HUES6 (cell line): ENCODE measurements around the gene HOXB1.

Experiments
- H3K27ac ChIP-seq: 2 replicates; pipeline ENCODE4 v1.7.0; 2013; ENCODE audit warnings: low read depth, mild to moderate bottlenecking, low read length, inconsistent platforms
- H3K27me3 ChIP-seq: 2 replicates; pipeline ENCODE4 v1.6.1; 2013; ENCODE audit warnings: low read length; ENCODE audit not compliant: control insufficient read depth, insufficient read depth
- H3K36me3 ChIP-seq: 2 replicates; pipeline ENCODE4 v1.6.1; 2013; ENCODE audit warnings: low read length; ENCODE audit not compliant: control insufficient read depth, insufficient read depth
- H3K4me1 ChIP-seq: 2 replicates; pipeline ENCODE4 v1.6.1; 2013; ENCODE audit warnings: low read length; ENCODE audit not compliant: control insufficient read depth, insufficient read depth
- H3K4me3 ChIP-seq: 2 replicates; pipeline ENCODE4 v1.5.1; 2013; ENCODE audit warnings: low read depth, low read length
- H3K9ac ChIP-seq: one replicate; pipeline ENCODE4 v1.6.1; 2013; ENCODE audit warnings: mild to moderate bottlenecking, low read length
- H3K9me3 ChIP-seq: 2 replicates; pipeline ENCODE4 v1.6.1; 2013; ENCODE audit warnings: low read depth, low read length; ENCODE audit not compliant: control insufficient read depth, insufficient read depth

Gene HOXB1

DNA sequence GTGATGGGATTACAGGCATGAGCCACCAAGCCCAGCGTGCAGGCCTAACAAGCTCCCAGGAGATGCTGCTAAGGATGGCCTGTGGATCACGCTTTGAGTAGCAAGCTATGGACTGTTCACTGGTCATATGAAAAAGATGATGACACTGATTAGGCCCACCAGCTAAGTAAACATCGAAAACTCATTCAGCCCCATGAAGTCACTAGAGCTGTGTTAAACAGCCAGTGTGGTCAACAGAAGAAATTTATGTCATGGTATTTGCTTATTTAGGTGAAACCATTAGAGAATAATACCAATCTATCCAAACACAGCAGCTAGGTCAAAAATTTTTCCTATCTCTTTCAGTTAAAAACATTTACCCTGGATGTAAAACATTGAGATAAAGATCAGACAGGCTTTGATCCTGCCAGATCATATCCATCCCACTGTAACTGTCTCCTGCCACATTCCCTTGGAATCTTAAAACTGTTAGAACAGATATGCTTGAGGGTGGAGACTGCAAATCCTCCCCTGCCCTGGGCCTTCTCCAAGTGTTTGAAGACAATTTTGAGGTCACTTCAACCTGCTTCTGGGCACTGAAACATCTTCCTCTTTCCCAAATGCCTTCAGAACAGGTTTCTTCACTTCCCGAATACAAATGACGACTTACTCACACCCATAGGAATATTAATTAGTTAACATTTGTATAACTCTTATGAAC, 30.9 kb downstream of the HOXB1 start:
- peaks cover 38% of the 10 kb centered on the region for H3K4me1 ChIP-seq
- H3K27ac ChIP-seq, result no peak overlapping the region
- no peak overlapping the region for H3K9ac ChIP-seq
- H3K36me3 ChIP-seq, result no peaks in the 10 kb centered on the region
- peaks cover 62% of the 10 kb centered on the region for H3K27me3 ChIP-seq
- no peaks in the 10 kb centered on the region for H3K9me3 ChIP-seq
- H3K4me3 ChIP-seq, result no peak overlapping the region

DNA sequence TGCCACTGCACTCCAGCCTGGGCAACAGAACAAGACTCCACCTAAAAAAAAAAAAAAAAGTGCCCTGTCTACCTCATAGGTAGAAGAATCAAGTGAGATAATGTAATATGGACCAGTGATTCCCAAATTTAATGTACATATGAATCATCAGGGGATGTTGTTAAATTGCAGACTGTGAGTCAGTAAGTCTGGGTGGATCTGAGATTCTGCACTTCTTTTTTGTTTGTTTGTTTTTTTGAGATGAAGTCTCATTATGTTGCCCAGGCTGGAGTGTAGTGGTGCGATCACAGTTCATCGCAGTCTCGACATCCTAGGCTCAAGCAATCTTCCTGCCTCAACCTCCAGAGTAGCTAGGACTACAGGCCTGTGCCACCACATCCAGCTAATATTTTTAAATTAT, 31.6 kb downstream of the HOXB1 start:
- H3K36me3 ChIP-seq, result no peaks in the 10 kb centered on the region
- H3K4me3 ChIP-seq, result no peak overlapping the region
- H3K9me3 ChIP-seq, result no peaks in the 10 kb centered on the region
- peaks cover 68% of the 10 kb centered on the region for H3K27me3 ChIP-seq
- no peak overlapping the region for H3K27ac ChIP-seq
- peaks cover 33% of the 10 kb centered on the region for H3K4me1 ChIP-seq
- H3K9ac ChIP-seq, result no peak overlapping the region

DNA sequence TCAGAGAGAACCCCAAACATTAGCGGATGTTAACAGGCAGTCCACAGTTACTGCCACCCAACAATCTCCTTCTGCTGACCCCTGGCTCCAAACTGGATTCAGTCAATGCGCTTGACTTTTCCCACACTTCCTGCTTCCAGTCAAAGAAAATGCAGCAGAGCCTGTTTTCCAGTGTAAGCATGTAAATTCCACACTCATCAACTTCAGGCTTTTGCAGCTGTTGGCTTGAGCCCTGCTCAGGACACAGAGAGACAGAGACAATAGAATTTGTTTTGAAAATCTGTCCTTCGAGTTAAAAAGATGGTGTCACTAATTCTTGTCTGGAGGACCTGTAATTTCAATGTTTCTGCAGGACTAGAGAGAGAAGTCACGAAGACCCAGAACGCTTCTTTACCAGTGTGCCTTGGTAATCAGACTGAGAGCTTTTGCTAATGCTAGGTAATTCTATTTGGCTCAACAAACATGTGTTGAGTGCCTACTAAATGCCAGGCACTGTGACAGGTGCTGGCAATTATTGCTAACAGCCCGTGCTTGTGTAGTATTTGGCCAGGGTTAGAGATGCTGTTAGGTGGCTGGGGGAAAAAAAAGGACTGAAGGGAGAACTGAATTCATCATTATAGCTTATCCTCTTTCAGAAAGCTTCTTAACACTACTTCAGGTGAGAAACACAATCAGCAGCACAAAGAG, 32.5 kb downstream of the HOXB1 start:
- H3K9ac ChIP-seq, result no peak overlapping the region
- H3K9me3 ChIP-seq, result no peaks in the 10 kb centered on the region
- peaks cover 25% of the 10 kb centered on the region for H3K4me1 ChIP-seq
- peaks cover 78% of the 10 kb centered on the region for H3K27me3 ChIP-seq
- H3K27ac ChIP-seq, result no peak overlapping the region
- no peaks in the 10 kb centered on the region for H3K36me3 ChIP-seq
- H3K4me3 ChIP-seq, result no peak overlapping the region

DNA sequence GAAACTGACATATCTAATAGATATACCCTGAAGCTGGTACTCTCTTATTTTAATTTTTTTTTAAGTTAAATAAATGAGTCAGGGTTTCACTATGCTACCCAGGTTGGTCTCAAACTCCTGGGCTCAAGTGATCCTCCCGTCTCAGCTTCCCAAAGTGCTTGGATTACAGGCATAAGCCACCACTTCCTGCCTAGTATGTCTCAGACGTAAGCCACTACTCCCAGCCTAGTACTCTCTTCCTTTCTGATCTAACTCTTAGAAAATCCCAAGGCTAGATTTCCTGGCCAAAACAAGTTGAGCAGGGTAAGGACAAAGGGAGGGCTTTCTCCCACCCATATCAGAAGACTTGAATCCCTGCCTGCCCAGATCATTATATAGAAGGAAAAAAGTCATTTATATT, 33.7 kb downstream of the HOXB1 start:
- H3K9me3 ChIP-seq, result no peaks in the 10 kb centered on the region
- H3K9ac ChIP-seq, result no peak overlapping the region
- peaks cover 29% of the 10 kb centered on the region for H3K4me1 ChIP-seq
- no peaks in the 10 kb centered on the region for H3K36me3 ChIP-seq
- H3K27ac ChIP-seq, result no peak overlapping the region
- H3K27me3 ChIP-seq, result peaks cover 79% of the 10 kb centered on the region
- H3K4me3 ChIP-seq, result no peak overlapping the region

DNA sequence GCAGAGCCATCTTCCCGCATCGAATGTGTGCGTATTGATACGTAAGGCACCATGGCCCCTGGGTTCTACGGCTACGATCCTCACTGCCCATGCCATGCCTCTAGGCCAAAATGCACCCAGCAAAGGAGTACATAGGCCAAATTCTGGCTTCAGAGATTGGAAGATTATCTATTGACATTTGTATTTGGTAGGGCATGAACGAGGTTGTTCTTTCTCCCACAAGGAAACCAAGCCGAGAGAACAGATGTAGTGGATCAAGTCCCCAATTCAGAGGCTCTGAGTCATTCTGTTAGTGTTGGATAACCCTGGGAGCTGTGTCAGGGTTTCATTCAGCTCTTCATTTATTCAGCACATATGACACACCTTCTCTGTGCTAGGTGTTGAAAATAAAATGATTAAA, 36.5 kb downstream of the HOXB1 start:
- Histone ChIP-seq H3K9me3 (no peaks in the 10 kb centered on the region), H3K4me3 (no peak overlapping the region), H3K4me1 (peaks cover 20% of the 10 kb centered on the region), H3K36me3 (no peaks in the 10 kb centered on the region), H3K27ac (no peak overlapping the region), H3K27me3 (peaks cover 71% of the 10 kb centered on the region), H3K9ac (no peak overlapping the region)

DNA sequence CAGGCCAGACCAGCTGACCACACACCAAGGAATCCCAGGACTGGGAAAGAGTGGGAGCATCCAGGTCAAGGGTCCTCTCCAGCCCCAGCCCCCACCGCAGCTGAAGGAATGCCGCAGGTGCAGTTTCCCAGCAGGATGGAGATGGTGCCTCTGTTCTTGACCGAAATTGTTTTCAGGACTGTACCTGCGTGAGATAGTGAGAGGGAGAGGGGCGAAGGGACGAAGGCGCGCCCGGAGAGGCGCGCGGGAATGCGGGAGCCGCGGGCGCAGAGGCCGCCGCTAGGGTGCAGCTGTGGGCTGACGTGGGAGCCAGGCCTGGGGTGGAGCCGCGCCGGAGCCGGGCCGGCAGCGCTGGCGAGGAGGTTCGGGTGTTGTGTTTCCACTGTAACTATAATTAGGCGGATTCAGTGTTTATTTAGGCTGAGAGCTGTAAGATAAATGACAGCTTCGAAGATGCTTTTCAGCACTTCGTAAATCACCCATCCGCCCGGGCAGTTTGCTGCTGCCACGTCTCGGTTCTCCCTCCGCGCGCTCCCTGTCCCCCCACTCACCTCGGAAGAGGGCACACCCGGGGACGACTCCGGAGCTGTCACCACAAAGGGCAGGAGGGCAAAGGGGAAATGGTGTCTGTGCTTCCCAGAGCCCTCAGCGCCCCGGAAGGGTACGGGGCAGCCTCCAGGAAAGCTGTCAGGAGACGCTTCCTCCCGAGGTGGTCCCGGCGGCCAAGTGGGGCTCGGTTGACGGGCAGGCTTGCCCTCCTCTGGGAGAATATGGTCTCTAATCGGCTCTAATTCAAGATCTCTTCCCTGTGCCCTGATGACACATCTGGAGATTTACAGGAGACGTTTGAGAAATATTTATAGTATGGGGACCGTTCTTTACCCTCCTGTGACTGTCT, 38.2 kb downstream of the HOXB1 start:
- H3K4me3 ChIP-seq, result peak overlapping the region; percentile 57
- H3K9me3 ChIP-seq, result no peaks in the 10 kb centered on the region
- no peak overlapping the region for H3K9ac ChIP-seq
- peaks cover 58% of the 10 kb centered on the region for H3K27me3 ChIP-seq
- no peak overlapping the region for H3K27ac ChIP-seq
- H3K4me1 ChIP-seq, result peaks cover 11% of the 10 kb centered on the region
- H3K36me3 ChIP-seq, result no peaks in the 10 kb centered on the region

DNA sequence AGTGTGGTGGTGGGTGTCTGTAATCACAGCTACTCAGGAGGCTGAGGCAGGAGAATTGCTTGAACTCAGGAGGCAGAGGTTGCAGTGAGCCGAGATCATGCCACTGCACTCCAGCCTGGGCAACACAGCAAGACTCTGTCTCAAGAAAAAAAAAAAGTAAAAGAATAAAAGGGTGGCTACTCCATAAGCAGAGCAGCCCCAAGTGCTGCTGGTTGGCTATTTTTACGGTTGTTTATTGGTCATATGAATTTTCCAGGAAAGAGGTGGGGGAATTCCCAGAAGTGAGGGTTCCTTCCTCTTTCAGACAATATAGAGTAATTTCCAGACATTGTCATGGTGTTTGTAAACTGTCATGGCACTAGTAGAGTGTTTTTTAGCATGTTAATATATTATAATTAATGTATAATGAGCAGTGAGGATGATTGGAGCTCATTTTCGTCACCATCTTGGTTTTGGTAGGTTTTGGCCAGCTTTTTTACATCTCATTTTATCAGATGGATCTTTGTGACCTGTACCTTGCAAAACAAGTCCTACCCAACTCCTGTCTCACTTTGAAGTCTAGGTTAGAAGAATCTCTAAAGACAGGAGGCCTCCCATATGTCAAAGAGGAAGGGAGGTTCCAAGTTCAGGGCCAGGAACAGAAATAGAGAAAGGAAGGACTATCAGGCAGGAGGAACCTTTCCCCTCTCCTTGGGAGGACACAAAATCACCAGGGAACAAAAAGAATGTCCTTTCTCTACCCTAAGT, 39.1 kb downstream of the HOXB1 start:
- Histone ChIP-seq H3K4me1 (peaks cover 11% of the 10 kb centered on the region), H3K27me3 (peaks cover 52% of the 10 kb centered on the region), H3K9me3 (no peaks in the 10 kb centered on the region), H3K27ac (no peak overlapping the region), H3K9ac (no peak overlapping the region), H3K36me3 (no peaks in the 10 kb centered on the region), H3K4me3 (no peak overlapping the region)

DNA sequence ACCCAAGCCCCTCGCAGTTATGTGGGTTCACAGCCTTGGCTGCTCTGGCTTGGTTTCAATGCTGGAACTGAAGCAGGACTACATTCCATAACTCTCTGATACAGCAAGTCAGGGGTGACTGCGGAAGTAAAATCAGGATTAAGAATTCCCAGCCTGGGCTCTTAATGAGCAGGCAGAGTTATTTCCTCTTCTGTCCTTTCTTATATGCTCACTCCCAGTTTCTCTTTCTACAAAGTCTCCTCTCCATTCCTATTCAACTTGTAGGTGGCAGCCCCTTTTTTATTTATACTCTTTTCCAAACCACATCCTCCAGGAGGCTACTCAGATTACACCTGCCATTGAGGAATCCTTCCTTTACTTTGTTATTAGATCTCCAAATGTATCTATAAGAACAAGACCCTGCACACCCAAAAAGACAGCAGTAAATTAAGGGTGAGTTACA, 40.3 kb downstream of the HOXB1 start:
- Histone ChIP-seq H3K27ac (no peak overlapping the region), H3K9me3 (no peaks in the 10 kb centered on the region), H3K4me1 (peaks cover 11% of the 10 kb centered on the region), H3K27me3 (peaks cover 48% of the 10 kb centered on the region), H3K36me3 (no peaks in the 10 kb centered on the region), H3K9ac (no peak overlapping the region), H3K4me3 (no peak overlapping the region)

DNA sequence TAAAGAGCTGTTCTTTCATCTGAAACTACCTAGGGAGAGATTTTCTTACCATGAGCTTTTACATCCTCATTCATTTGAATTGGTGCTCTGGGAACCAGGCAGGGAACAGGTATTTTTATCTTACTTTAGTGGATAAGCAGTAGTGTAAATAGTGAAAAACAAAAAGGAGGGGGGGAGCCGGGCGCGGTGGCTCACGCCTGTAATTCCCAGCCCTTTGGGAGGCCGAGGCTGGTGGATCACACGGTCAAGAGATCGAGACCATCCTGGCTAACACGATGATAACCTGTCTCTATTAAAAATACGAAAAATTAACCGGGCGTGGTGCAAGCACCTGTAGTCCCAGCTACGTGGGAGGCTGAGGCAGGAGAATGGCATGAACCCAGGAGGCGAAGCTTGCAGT, 41.0 kb downstream of the HOXB1 start:
- H3K4me1 ChIP-seq, result peaks cover 11% of the 10 kb centered on the region

DNA sequence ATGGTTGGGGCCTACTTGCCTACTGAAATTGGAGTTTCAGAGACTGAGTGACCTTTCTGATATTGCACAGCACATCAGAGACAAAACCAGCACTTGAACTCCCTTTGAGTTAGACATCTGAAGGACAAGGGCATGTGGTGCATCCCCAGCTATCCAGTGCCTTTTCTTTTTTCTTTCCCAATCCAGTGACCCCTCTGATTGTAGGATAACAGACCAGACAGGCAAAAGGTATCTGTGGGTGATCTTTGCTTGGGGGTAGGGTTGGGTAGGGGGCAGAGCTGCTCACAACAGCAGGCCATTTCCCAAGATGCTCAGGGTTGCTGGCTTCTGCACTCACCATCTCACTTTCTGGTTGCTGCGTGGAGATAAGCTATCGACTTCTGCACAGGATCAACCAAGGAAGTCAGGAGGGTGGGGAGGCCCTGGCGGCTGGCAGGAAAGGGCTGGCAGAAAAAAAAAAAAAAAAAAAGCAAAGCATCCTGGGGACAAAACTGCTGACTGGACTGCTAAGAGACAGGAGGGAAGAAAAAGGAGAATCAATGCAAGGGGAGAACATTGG, 42.2 kb downstream of the HOXB1 start:
- H3K36me3 ChIP-seq, result no peaks in the 10 kb centered on the region
- no peak overlapping the region for H3K4me3 ChIP-seq
- H3K27ac ChIP-seq, result no peak overlapping the region
- H3K27me3 ChIP-seq, result peaks cover 29% of the 10 kb centered on the region
- H3K4me1 ChIP-seq, result peaks cover 16% of the 10 kb centered on the region
- no peak overlapping the region for H3K9ac ChIP-seq
- H3K9me3 ChIP-seq, result no peaks in the 10 kb centered on the region

More for the DNA sequence above, 41.0 kb downstream of the HOXB1 start:
- no peak overlapping the region for H3K27ac ChIP-seq
- H3K27me3 ChIP-seq, result peaks cover 41% of the 10 kb centered on the region
- no peaks in the 10 kb centered on the region for H3K36me3 ChIP-seq
- no peak overlapping the region for H3K4me3 ChIP-seq
- no peak overlapping the region for H3K9ac ChIP-seq
- no peaks in the 10 kb centered on the region for H3K9me3 ChIP-seq
